ENCODE measurements around the gene CCDC190.
"Not testable (repeated sequence)": the region's sequence is repeated elsewhere in the genome, so short reads cannot be mapped to it uniquely, and the experiment has no call there.

Gene CCDC190

DNA sequence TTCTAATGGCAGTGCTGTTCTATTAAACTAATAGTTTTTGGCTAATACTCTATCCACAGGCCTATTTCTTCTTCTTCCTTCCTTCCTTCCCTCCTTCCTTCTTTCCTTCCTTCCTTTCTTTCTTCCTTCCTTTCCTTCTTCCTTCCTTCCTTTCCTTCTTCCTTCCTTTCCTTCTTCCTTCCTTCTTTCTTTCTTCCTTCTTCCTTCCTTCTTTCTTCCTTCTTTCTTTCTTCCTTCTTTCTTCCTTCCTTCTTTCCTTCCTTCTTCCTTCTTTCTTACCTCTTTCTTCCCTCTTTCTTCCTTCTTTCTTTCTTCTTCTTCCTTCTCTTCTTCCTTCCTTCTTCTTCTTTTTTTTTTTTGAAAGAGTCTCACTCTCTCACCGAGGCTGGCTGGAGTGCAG is 31.7 kb downstream of the CCDC190 start:
- DNase-seq, result no peak

GRCh38 chr1:162823771-162824525 is 37.0 kb downstream of the CCDC190 start:
- no peak for DNase-seq

GRCh38 chr1:162823231-162823630 is 37.7 kb downstream of the CCDC190 start:
- DNase-seq, result no peak

GRCh38 chr1:162822391-162823200 is 38.4 kb downstream of the CCDC190 start:
- DNase-seq, result no peak

DNA sequence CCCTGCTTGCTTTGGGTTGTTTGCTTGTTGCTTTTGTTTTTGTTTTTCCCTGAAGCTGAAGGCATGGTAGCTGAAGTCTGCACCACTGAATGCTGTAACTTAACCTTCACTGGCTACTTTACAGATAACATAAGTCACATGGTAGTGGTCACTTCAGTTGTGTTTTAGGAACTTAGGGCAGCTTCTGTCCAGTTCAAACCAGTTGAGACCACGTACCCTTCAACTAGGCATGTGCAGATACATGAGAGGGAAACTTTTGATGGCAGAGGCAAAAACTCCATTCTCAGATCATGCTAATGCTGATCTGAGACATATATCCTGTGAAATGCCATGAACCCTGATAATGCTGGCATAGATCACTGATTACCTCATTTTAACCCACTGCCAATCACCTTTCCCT is 42.3 kb downstream of the CCDC190 start:
- DNase-seq, result not testable (repeated sequence)

DNA sequence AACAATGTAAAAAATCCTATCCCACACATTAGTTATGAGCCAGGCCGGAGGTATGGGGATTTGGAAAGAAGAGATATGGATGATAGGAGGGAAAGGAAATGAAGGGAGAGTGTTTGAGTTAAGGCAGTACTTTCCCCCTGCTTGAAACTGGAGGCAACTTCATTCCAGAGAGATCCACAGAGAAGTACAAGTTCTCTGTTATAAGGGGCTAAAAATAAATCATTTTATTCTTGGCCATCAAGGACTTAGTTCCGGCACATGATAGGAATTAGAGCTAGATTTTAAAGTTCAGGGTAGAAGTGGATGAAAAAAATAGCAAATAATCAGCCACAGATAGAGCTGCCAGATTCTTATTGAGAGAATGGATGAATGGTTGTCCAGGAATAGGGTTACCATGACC is 42.8 kb downstream of the CCDC190 start:
- DNase-seq, result not testable (repeated sequence)

- DNase-seq, result not testable (repeated sequence)
These were observed 48.6 kb downstream of the CCDC190 start for GRCh38 chr1:162812357-162812756.

DNA sequence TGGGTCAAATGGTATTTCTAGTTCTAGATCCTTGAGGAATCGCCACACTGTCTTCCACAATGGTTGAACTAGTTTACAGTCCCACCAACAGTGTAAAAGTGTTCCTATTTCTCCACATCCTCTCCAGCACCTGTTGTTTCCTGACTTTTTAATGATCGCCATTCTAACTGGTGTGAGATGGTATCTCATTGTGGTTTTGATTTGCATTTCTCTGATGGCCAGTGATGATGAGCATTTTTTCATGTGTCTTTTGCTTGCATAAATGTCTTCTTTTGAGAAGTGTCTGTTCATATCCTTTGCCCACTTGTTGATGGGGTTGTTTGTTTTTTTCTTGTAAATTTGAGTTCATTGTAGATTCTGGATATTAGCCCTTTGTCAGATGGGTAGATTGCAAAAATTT is 53.5 kb downstream of the CCDC190 start:
- not testable (repeated sequence) for DNase-seq
